CD4-positive, alpha-beta T cell treated with Interleukin-10 for 1 hour (primary cell): Measurements from ENCODE around the gene TAB2.
"Not testable (repeated sequence)": the region's sequence is repeated elsewhere in the genome, so short reads cannot be mapped to it uniquely, and the experiment has no call there.

ENCODE experiments used
- DNase-seq: peaks from one replicate; pipeline ENCODE4 v3.0.0-alpha.2; 2020

Gene TAB2

DNA sequence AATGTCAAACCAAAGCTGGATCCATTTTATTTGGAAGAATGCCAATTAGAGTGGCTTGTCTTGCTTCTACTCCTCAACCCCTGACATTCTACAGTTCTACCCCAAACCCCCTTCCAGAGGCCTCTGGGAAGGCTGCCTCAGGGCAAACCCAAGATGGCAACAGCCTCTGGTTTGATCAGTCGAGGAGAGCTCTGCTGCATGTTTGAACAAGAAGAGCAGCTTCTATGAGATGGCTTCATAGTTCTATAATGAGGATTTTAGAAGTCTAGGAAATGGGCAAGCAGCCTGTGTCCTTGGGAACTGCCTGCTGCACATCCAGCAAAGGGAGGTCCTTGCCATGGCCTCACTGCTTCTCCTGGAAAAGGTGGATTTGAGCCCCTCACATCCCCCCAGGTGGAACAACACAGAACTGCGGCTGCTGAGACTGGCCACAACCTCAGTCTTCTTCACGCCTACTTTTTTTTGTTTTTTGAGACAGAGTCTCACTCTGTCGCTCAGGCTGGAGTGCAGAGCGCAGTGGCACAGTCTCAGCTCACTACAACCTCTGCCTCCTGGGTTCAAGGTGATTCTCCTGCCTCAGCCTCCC lies 129.4 kb downstream of the TAB2 start:
- no peak for DNase-seq

DNA sequence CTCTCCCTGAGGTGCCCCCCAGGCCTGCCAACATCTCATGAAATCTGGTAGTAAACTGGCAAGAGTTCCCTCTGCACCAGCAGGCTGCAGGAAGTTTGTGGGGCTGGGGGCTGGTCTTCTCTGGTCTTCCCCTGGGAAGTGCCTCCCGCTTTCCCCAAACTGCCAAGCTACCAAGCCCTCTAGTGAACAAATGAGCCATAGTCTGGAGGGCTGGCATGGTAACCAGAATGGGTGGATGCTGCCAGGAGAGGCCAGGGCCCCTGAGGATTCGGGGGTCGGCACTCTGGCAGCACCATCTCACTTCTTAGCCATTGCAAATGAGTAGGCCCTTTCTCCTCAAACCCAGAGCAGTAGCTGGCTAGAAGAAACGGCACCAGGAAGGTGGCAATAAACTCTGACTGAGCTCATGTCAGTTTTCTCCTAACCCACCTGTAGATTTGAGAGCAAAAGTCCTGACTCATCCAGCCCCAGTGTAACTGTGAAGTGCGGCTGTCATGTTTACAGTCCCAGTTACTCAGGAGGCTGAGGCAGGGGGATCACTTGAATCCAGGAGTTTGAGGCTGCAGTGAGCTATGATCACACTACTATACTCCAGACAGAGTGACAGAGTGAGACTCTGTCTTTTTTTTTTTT lies 131.4 kb downstream of the TAB2 start:
- no peak for DNase-seq

DNA sequence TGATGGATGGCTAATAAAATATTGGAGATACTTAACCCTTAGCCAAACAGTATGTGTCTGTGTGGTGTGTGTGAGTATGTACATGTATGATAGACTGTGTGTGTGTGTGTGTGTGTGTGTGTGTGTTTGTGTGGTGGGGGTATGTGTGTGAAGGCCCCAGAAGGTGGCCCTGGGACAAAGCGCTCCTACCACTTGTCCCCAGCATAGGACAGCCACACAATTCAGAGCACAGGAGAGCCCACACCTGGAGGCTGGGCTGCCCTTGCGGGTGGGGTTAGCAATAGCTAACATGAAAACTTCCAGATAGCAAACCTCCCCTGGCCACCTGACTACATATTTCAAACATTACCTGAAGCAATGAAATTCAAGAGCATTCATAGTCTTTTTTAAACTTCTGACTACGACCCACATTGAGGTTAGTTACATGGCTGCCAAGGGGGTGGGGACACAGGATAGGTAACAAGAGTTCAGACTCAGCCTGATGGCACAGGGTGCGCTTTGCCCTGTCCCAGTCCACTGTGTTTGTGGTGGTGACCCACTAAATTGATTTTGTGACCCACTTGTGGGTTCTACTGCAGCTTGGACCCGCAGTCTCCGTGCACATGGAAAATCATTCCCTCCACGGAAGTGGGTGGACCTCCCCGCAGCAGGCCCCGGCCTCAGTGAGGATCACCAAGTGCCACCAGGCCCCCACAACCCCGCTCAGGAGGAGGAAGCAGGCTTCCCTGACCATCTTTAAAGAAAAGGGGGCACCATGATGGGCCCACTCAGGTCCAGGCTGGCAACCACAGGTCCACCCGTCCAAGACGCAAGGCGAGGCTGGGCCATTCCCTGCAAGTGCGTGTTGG lies 132.5 kb downstream of the TAB2 start:
- no peak for DNase-seq

DNA sequence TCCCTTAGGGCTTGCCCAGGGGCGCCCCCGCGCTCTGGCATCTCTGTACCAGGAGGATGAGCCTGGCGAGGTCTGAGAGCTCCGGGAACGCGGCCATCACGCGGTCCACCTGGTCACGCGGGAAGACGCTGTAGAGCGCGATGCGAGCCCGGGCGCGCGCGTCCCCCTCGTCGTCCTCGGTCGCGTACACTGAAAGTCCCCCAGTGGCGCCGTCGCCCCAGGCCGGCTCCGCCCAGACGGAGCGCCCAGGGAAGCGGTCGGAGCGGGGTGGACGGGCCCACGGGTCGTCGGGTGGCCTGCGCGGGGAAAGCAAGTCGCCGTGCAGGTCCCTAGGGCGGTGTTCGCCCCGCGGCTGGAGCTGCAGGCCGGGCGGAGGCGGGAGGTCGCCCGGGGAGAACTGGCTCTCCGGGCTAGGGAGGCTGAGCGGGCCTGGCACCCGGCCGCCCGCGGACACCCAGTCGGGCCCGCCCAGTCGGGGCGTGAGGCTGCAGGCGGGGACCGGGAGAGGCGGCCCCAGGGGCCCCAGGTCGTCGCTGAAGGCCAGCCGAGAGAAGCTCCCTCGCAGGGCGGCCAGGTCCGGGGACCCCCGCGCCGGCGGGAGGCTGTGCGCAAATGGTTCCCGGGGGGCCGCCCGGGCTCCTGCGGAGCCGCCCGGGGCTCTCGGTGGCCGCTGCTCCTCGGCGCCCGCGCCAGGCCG lies 133.3 kb downstream of the TAB2 start:
- no peak for DNase-seq

DNA sequence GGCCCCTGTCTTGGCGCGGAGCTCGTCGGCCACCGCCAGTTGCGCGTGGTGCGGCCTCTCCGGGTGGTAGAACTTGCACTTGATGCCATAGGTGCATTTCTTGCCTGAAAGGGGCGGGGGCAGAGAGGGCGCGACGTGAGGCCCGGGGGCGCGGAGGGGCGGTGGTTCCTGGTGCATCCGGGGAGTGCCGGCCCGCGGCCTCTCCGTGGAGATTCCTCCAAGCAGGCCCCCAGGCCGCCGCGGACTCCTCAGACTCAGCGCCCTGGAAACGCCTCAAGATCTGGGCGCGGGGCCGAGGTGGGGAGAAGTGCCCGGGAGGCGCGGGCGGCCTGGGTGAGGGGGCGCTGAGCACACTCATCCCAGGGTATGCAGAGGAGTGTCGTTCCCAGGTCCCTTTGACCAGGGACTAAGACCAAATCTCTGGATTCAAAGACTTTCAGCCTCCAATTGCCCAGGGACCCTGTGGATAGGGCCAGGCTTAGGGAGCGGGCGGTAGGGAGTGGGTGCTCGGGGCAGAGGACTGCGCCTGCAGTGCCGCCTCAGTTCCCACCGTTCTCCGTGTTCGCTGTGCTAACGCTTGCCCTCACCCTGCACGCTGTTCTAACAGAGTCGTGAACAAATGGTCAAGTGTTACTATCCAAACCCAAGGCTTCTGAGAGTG lies 134.0 kb downstream of the TAB2 start:
- no peak for DNase-seq

DNA sequence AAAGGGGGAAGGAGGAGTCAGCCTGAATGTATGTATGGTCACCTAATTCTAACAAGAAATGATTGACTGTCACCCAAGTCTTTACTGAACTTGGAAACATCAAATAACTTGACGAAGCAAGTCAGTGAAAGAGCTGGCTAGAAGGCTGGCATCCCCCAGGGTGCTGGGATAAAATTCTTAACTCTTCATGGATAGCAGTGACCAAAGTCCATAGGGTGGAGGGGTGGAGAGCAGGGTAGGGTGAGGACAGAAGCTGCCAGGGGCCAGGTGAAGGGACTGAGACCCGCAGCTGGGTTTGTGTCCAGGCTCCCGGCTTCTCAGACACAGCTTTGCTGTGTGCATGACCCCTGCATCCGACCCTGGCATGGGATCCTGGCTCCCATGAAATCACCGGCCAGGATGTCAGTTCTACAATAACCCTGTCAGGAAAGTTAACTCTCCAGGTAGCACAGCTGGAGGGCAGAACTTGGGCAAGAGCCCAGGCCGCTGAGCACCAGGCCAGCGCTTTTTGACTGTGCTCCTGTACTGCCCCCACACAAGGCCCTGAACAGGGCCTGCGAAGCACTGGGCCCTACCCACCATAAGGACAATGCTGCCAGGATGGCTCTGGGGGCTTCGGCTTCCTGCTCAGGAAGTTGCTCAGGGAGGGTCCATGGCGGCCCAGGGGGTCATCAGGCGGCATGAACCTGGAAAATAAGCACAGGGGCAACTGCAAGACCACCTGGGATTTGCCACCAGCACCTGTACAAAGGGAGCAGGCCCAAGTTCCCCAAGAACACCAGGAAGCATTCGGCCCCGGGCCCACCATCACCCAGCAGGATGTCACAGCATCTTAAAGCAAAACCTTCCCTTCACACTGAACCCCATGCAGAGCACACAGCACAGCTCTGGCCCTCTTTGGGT lies 134.8 kb downstream of the TAB2 start:
- DNase-seq = no peak

DNA sequence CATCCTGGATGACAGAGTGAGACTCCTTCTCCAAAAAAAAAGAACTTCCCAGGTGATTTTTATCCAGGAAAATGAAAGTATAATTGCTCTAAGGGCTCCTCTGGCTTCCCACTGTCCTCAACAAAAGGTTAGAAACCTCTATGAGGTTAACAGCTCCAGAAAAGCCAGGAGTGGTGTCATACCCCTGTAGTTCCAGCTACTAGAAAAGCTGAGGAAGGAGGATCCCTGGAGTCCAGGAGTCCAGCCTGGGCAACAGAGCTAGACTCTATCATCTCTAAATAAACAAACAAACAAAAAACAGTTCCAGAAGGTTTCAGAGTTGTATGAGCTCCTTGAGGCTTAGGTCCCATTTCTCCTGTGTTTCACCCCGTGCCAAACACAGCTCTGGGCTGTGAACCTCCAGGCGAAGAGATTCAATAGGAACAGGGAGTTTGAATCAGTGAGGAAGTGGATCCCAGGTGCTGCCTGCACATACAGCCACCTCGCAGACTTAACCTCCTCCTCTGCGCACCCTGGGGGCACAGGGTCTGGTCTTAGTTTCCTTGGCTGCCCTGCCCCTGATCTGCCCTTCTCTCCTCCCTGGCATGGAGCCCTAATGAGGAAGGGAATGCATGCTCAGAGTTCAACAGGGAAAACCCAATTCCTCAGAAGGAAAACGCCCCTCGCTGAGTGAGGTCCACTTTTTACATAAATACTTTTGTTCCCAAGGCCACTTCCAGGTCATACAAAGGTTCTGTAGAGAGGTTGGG lies 136.3 kb downstream of the TAB2 start:
- no peak for DNase-seq

DNA sequence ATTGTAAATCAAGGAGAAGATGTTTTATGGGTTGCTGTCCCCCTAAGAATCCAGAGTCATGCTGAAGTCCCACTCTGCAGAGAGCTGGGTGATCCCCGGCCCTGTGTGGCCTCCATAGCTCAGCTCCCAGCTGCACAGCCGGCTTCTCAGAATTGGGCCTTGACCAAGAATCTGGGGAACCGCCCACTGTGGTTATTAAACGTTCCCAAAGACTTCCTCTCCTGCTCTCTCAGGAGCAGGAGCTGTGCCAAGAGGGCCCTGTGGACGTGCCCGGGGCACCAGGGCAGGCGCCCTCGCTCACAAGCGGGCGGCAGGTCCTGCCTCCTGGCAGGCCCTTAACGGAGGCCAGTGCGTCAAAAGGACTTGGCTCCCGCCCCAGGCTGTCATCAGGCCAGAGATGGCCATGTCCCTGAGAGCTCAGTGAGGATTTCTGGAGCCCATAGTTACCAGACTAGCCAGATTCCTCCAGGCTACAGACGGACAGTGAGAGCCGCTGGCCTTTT lies 136.9 kb downstream of the TAB2 start:
- DNase-seq = no peak

DNA sequence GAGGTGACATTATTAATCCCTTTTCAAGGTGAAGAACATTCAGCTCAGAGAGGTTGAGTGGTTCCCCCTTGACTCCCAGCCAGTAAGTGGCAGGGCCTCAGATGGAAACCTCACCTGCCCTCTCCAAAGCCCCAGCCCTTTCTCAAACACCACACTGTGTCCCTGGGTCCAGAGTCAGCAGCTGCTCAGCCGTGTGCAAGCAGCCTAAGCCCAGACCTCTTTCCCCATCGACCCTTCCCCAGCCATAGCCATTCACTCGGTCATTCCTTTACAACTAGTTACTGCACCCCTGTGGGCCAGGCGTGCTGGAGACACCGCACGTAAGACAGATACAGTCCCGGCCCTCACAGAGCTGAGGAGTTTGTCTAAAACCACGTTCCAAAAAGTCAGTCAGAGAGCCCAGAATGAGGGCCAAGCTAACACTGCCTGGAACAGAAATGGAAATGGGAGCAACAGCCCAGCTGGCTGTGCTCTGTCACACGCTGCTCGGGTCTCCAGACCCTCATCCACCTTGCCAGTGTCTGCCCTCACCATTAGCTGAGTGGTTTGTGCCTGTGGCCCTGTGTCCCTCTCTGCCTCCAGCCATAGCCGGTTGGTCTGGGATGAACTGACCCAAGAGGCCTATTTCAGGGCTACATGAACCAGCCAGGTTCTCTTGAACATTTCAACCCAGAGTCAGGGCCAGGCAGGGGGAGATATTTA lies 137.7 kb downstream of the TAB2 start:
- no peak for DNase-seq

DNA sequence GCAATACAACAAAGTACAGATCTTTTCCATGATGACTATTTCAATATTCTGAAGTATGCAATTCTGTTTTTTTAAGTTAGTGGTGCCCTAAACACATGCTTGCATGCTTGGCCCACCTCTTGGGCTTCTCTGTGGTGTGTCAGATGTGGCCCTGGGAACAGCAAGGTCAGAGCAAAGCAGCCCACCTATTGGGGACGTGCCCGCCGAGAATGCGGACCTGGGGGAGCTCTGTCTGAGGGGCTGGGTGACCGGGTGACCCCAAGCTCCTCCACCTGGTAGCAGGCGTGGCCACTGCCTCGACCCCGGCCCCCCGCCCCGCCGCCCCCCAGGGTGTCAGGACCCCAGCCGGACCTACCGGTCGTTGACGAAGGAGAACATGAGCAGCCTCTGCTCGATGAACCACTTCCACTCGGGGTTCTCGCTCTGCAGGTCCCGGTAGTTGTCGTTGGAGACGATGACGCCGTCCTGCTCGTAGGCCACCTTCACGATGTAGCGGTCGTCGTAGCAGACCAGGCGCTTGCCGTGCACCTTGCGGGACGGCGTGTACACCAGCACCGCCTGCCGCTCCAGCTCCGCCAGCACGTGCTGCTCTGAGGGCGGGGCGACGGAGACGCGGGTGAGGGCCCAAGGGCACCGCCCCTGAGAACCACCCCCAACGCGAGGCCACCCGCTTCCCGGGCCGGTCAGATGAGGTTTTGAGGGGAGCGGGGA lies 139.0 kb downstream of the TAB2 start:
- DNase-seq = no peak

DNA sequence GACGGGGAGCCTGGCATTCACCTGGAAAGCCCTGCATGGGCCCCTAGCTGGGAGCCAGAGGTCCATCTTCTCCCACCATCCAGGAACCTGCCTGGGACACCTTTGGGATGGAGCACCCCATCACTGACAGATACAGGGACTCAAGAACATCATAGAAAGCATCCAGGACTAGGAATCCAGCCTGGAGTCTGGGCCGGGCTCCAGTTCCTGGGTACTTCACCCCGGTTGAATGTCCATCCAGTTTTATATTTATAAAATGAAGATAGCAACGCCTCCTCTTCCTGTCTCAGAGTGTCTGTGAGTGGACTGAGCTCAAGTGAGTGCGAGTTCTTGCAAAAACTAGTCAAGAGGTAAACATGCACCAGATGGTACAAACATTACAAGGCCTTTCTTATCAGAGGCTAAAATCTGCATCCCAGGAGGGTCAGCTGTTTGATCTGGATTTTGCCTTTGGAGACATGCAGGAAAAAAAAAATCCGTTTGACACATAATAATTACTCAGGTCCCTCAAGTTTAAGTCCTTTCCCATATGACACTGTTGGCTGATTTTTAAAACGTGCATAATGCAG lies 139.9 kb downstream of the TAB2 start:
- no peak for DNase-seq

DNA sequence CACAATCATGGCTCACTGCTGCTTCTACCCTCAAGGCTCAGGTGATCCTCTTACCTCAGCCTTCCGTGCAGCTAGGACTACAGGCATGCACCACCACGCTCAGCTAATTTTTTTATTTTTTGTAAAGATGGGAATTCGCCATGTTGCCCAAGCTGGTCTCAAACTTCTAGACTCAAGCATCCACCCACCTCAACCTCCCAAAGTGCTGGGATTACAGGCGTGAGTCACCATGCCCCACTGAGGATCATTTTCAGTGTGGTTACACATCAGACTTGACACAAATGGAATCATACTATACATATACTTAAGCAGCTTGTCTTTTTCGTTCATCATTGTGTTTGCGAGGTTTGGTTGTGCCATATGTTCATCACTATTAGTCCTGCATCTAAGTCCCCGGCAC lies 140.7 kb downstream of the TAB2 start:
- no peak for DNase-seq

DNA sequence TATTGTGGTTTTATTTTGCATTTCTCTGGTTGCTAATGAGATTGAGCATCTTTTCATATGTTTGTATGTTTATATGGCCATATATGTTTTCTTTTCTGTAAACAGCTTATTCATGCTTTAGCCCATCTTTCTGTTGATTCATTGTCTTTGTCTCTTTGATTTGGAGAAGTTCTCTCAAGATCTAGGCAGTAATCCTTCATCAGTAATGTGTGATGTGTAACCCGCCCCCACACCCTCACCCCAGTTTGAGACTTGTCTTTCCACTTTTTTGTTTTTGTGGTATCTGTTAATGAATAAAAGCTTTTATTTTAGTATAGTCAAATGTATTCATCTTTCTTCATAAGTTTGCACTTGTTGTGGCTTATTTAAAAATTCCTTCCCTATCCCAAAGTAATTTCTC lies 141.3 kb downstream of the TAB2 start:
- DNase-seq = no peak

DNA sequence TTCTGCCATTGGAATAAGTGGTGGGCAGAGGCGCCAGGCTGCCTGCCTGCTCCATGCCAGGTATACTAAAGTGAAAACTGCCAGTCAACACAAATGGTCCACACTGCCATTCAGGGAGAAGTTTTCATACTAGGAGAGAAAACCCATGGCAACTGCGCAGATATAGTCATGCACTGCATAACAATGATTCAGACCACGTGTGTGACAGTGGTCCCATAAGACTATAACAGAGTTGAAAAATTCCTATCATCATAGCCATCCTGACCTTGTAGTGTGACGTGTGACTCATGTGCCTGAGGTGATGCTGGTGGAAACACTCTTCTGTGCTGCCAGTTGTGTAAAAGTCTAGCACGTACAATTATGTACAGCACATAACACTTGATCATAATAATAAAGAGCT lies 142.2 kb downstream of the TAB2 start:
- no peak for DNase-seq

DNA sequence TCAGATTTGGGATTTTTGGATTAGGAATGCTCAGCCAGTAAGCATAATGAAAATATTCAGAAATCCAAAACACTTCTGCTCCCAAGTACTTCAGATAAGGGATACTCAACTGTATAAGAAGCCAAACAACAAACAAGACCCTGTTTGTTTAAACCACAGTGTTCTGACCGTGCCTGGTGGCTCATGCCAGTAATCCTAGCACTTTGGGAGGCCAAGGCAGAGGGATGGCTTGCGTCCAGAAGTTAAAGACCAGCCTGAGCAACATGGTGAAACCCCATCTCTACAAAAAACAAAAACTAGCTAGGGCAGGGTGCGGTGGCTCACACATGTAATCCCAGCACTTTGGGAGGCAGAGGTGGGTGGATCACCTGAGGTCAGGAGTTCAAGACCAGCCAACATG lies 142.7 kb downstream of the TAB2 start:
- not testable (repeated sequence) for DNase-seq
